ENCODE measurements around the gene KRTAP1-3. TPM values are rescaled to one million over a fixed set of nuclear protein-coding genes. Genes with fewer than 3 reads are reported as not detected.
"Not testable (repeated sequence)": the region's sequence is repeated elsewhere in the genome, so short reads cannot be mapped to it uniquely, and the experiment has no call there.

Gene KRTAP1-3
- total RNA-seq, 2 experiments from 2014 or later, result not detected

DNA sequence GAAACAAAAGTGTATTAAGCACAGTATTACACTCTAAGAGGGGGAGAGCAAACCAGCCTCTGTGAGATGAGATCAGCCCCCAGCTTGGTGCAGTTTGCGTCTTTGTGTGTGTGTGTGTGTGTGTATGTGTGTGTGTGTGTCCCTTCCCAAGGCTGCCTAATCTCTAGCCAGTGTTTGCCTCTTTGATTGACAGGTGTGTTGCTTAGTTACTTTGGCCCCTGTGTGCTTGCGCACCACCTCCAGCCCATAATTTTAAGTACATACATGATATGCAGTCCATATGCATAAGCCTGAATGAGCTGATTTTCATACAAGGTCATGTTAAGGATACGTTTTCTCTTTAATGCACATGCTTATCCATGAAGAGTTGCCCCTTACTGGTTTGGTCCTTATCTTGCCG lies 32.9 kb downstream of the KRTAP1-3 start:
- no peaks in the 10 kb centered on the region for H3K9me3 Mint-ChIP-seq (ENCODE audit: insufficient read depth)
- ATAC-seq (no peak), DNase-seq (no peak)
- no peak overlapping the region for H3K27ac Mint-ChIP-seq
- H3K4me1 Mint-ChIP-seq (ENCODE audit: low read depth), result no peaks in the 10 kb centered on the region
- peaks cover 17% of the 10 kb centered on the region for H3K27me3 Mint-ChIP-seq (ENCODE audit: low read depth)
- no peaks in the 10 kb centered on the region for H3K36me3 Mint-ChIP-seq (ENCODE audit: low read depth)
- CTCF ChIA-PET, result no interaction called here
- no peak overlapping the region for H3K4me3 Mint-ChIP-seq
- POLR2A ChIA-PET, result no interaction called here

- H3K27ac Mint-ChIP-seq; ATAC-seq; DNase-seq; H3K9me3 Mint-ChIP-seq (ENCODE audit: insufficient read depth); H3K4me3 Mint-ChIP-seq; CTCF ChIA-PET; POLR2A ChIA-PET; H3K4me1 Mint-ChIP-seq (ENCODE audit: low read depth); H3K36me3 Mint-ChIP-seq (ENCODE audit: low read depth): not testable (repeated sequence)
- H3K27me3 Mint-ChIP-seq (ENCODE audit: low read depth), result peaks cover 24% of the 10 kb centered on the region
Measured at GRCh38 chr17:40999563-40999962, 35.1 kb downstream of the KRTAP1-3 start, which contains the start of gene KRTAP3-2. KRTAP3-2 (minus strand) TSS chr17:40999906; CDS start chr17:40999853, 53 bp downstream.

GRCh38 chr17:40997361-40997760 lies 37.3 kb downstream of the KRTAP1-3 start:
- ATAC-seq, result no peak
- Mint-ChIP-seq H3K4me3 (no peak overlapping the region), H3K27me3 (ENCODE audit: low read depth) (peaks cover 39% of the 10 kb centered on the region), H3K27ac (no peak overlapping the region), H3K4me1 (ENCODE audit: low read depth) (no peaks in the 10 kb centered on the region), H3K9me3 (ENCODE audit: insufficient read depth) (no peaks in the 10 kb centered on the region), H3K36me3 (ENCODE audit: low read depth) (no peaks in the 10 kb centered on the region)
- ChIA-PET CTCF (no interaction called here), POLR2A (no interaction called here)
- no peak for DNase-seq

- ChIA-PET POLR2A (interaction anchor here (0.6 kb wide), 1 partner anchor 13 kb away, joined by 3 read pairs; no protein-coding TSS in a partner anchor), CTCF (no interaction called here)
- Mint-ChIP-seq H3K27ac (no peak overlapping the region), H3K4me3 (no peak overlapping the region), H3K36me3 (ENCODE audit: low read depth) (no peaks in the 10 kb centered on the region), H3K27me3 (ENCODE audit: low read depth) (peaks cover 42% of the 10 kb centered on the region), H3K9me3 (ENCODE audit: insufficient read depth) (no peaks in the 10 kb centered on the region), H3K4me1 (ENCODE audit: low read depth) (no peaks in the 10 kb centered on the region)
- DNase-seq (no peak), ATAC-seq (no peak)
Measured at GRCh38 chr17:40996829-40997228, 37.8 kb downstream of the KRTAP1-3 start.

DNA sequence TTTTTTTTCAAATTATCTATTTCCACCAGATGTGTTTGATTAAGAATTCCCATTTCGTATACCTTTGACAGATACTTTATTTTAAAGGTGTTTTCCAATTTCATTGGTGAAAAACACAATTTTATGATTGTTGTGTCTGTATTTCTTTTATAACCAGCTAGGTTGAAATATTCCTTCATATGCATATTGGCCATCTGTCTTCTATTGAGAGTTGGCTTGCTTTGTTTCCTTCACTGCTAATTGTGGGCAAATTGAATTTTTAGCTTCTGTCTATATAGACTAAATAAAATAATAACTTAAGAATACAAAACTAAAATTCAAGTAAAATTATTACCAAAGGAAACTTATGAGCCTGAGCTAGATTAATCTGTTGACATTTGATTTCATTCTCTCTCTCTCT lies 39.6 kb downstream of the KRTAP1-3 start:
- no peak overlapping the region for H3K27ac Mint-ChIP-seq
- H3K36me3 Mint-ChIP-seq (ENCODE audit: low read depth), result no peaks in the 10 kb centered on the region
- CTCF ChIA-PET, result no interaction called here
- POLR2A ChIA-PET, result no interaction called here
- ATAC-seq (no peak), DNase-seq (no peak)
- H3K27me3 Mint-ChIP-seq (ENCODE audit: low read depth), result peaks cover 42% of the 10 kb centered on the region
- H3K9me3 Mint-ChIP-seq (ENCODE audit: insufficient read depth), result no peaks in the 10 kb centered on the region
- H3K4me3 Mint-ChIP-seq, result no peak overlapping the region
- no peaks in the 10 kb centered on the region for H3K4me1 Mint-ChIP-seq (ENCODE audit: low read depth)

GRCh38 chr17:40993839-40994238 lies 40.8 kb downstream of the KRTAP1-3 start, which contains the start of gene KRTAP3-3:
KRTAP3-3 (minus strand) TSS chr17:40994164; CDS start chr17:40994097, 67 bp downstream.
- CTCF ChIA-PET, result no interaction called here

GRCh38 chr17:40993084-40993483 lies 41.6 kb downstream of the KRTAP1-3 start:
- DNase-seq (no peak), ATAC-seq (no peak)
- H3K4me3 Mint-ChIP-seq, result no peak overlapping the region
- ChIA-PET CTCF (no interaction called here), POLR2A (no interaction called here)
- peaks cover 43% of the 10 kb centered on the region for H3K27me3 Mint-ChIP-seq (ENCODE audit: low read depth)
- H3K27ac Mint-ChIP-seq, result no peak overlapping the region
- no peaks in the 10 kb centered on the region for H3K9me3 Mint-ChIP-seq (ENCODE audit: insufficient read depth)
- no peaks in the 10 kb centered on the region for H3K36me3 Mint-ChIP-seq (ENCODE audit: low read depth)
- no peaks in the 10 kb centered on the region for H3K4me1 Mint-ChIP-seq (ENCODE audit: low read depth)

More at GRCh38 chr17:40993839-40994238, 40.8 kb downstream of the KRTAP1-3 start, which contains the start of gene KRTAP3-3:
- POLR2A ChIA-PET, result no interaction called here
- no peaks in the 10 kb centered on the region for H3K4me1 Mint-ChIP-seq (ENCODE audit: low read depth)
- no peak for DNase-seq
- H3K9me3 Mint-ChIP-seq (ENCODE audit: insufficient read depth), result no peaks in the 10 kb centered on the region
- ATAC-seq, result no peak
- H3K27ac Mint-ChIP-seq, result no peak within 1 kb of the TSS
- no peak within 1 kb of the TSS for H3K4me3 Mint-ChIP-seq
- H3K36me3 Mint-ChIP-seq (ENCODE audit: low read depth), result no peaks in the 10 kb centered on the region
- H3K27me3 Mint-ChIP-seq (ENCODE audit: low read depth), result peaks cover 41% of the 10 kb centered on the region

DNA sequence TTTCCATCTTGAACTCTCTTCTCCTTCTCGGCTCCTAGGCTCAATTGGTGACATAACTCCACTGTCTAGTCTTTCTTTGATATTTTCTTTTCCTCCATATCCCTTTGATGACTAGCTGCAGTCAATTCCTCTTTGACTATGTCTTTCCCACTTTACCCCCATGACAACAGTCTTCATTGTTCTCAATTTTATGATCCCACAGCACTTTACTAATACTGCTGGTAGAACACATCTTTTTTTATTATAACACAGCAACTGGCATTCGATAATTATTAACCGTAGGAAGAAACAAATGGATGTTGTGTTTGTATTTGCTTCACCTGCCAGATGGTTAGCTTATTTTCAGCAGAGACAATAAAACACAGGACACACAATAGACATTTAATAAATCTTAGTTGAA lies 42.0 kb downstream of the KRTAP1-3 start:
- no peak for ATAC-seq
- H3K27me3 Mint-ChIP-seq (ENCODE audit: low read depth), result peaks cover 39% of the 10 kb centered on the region
- CTCF ChIA-PET, result no interaction called here

GRCh38 chr17:40986920-40987319 lies 47.8 kb downstream of the KRTAP1-3 start:
- no peak for DNase-seq
- no peaks in the 10 kb centered on the region for H3K4me1 Mint-ChIP-seq (ENCODE audit: low read depth)
- ChIA-PET POLR2A (no interaction called here), CTCF (interaction anchor here (0.9 kb wide), 1 partner anchor 679 kb away, joined by 3 read pairs; no protein-coding TSS in a partner anchor)
- no peaks in the 10 kb centered on the region for H3K36me3 Mint-ChIP-seq (ENCODE audit: low read depth)
- no peak overlapping the region for H3K27ac Mint-ChIP-seq
- no peaks in the 10 kb centered on the region for H3K9me3 Mint-ChIP-seq (ENCODE audit: insufficient read depth)
- peaks cover 32% of the 10 kb centered on the region for H3K27me3 Mint-ChIP-seq (ENCODE audit: low read depth)
- H3K4me3 Mint-ChIP-seq, result no peak overlapping the region
- no peak for ATAC-seq

More for the DNA sequence above, 42.0 kb downstream of the KRTAP1-3 start:
- no peak for DNase-seq
- Mint-ChIP-seq H3K36me3 (ENCODE audit: low read depth) (no peaks in the 10 kb centered on the region), H3K4me3 (no peak overlapping the region), H3K4me1 (ENCODE audit: low read depth) (no peaks in the 10 kb centered on the region), H3K9me3 (ENCODE audit: insufficient read depth) (no peaks in the 10 kb centered on the region), H3K27ac (no peak overlapping the region)
- POLR2A ChIA-PET, result no interaction called here

- Mint-ChIP-seq H3K4me1 (ENCODE audit: low read depth) (no peaks in the 10 kb centered on the region), H3K9me3 (ENCODE audit: insufficient read depth) (no peaks in the 10 kb centered on the region), H3K36me3 (ENCODE audit: low read depth) (no peaks in the 10 kb centered on the region), H3K4me3 (no peak within 1 kb of the TSS), H3K27ac (no peak within 1 kb of the TSS), H3K27me3 (ENCODE audit: low read depth) (peaks cover 26% of the 10 kb centered on the region)
- DNase-seq (no peak), ATAC-seq (no peak)
- POLR2A ChIA-PET, result no interaction called here
- CTCF ChIA-PET, result no interaction called here
Measured at GRCh38 chr17:40984226-40984625, 50.4 kb downstream of the KRTAP1-3 start, which contains the start of gene KRT40. KRT40 (minus strand) TSS chr17:40984326; CDS start chr17:40984273, 53 bp downstream.

Other genes with a start within 250 kb of the KRTAP1-3 start
- gene KRT28, start 234.9 kb downstream of the KRTAP1-3 start, total RNA-seq, result not detected
- 10 to 100 TPM; 26.9 to 28.2 TPM for gene KRT10, start 212.3 kb downstream of the KRTAP1-3 start, total RNA-seq
- not detected for gene KRT12, start 167.7 kb downstream of the KRTAP1-3 start, total RNA-seq
- not detected for gene KRT20, start 149.6 kb downstream of the KRTAP1-3 start, total RNA-seq
- not detected for gene KRT23, start 97.2 kb downstream of the KRTAP1-3 start, total RNA-seq
- not detected for gene KRT39, start 67.9 kb downstream of the KRTAP1-3 start, total RNA-seq
- gene KRT40, start 50.5 kb downstream of the KRTAP1-3 start, total RNA-seq, result not detected
- not detected for gene KRTAP3-3, start 40.7 kb downstream of the KRTAP1-3 start, total RNA-seq
- gene KRTAP3-2, start 35.0 kb downstream of the KRTAP1-3 start, total RNA-seq, result not detected
- not detected for gene KRTAP3-1, start 25.7 kb downstream of the KRTAP1-3 start, total RNA-seq
- not detected for gene KRTAP1-5, start 7.7 kb downstream of the KRTAP1-3 start, total RNA-seq
- gene KRTAP1-4, start 4.7 kb downstream of the KRTAP1-3 start, total RNA-seq, result not detected
- gene KRTAP1-1, start 6.6 kb upstream of the KRTAP1-3 start, total RNA-seq, result not detected
- not detected for gene KRTAP2-1, start 12.4 kb upstream of the KRTAP1-3 start, total RNA-seq
- not detected for gene KRTAP2-2, start 20.4 kb upstream of the KRTAP1-3 start, total RNA-seq
- gene KRTAP2-3, start 25.2 kb upstream of the KRTAP1-3 start, total RNA-seq, result not detected
- gene KRTAP2-4, start 31.0 kb upstream of the KRTAP1-3 start, total RNA-seq, result not detected
- not detected for gene KRTAP4-7, start 49.3 kb upstream of the KRTAP1-3 start, total RNA-seq
- not detected for gene KRTAP4-8, start 63.3 kb upstream of the KRTAP1-3 start, total RNA-seq
- not detected for gene KRTAP4-16, start 67.3 kb upstream of the KRTAP1-3 start, total RNA-seq
- gene KRTAP4-9, start 70.5 kb upstream of the KRTAP1-3 start, total RNA-seq, result not detected
- gene KRTAP4-11, start 83.5 kb upstream of the KRTAP1-3 start, total RNA-seq, result not detected
- gene KRTAP4-12, start 89.3 kb upstream of the KRTAP1-3 start, total RNA-seq, result not detected
- not detected for gene KRTAP4-6, start 105.7 kb upstream of the KRTAP1-3 start, total RNA-seq
- not detected for gene KRTAP4-5, start 115.0 kb upstream of the KRTAP1-3 start, total RNA-seq
- gene KRTAP4-4, start 125.9 kb upstream of the KRTAP1-3 start, total RNA-seq, result not detected
- gene KRTAP4-3, start 133.3 kb upstream of the KRTAP1-3 start, total RNA-seq, result not detected
- gene KRTAP4-2, start 143.3 kb upstream of the KRTAP1-3 start, total RNA-seq, result not detected
- not detected for gene KRTAP4-1, start 150.0 kb upstream of the KRTAP1-3 start, total RNA-seq
- gene KRTAP9-1, start 155.0 kb upstream of the KRTAP1-3 start, total RNA-seq, result not detected
- not detected for gene KRTAP9-2, start 191.8 kb upstream of the KRTAP1-3 start, total RNA-seq
- not detected for gene KRTAP9-3, start 197.6 kb upstream of the KRTAP1-3 start, total RNA-seq
- not detected for gene KRTAP9-8, start 203.1 kb upstream of the KRTAP1-3 start, total RNA-seq
- gene KRTAP9-4, start 214.8 kb upstream of the KRTAP1-3 start, total RNA-seq, result not detected
- gene KRTAP9-9, start 220.5 kb upstream of the KRTAP1-3 start, total RNA-seq, result not detected
- not detected for gene KRTAP9-6, start 230.5 kb upstream of the KRTAP1-3 start, total RNA-seq
- gene KRTAP9-7, start 240.8 kb upstream of the KRTAP1-3 start, total RNA-seq, result not detected

All from activated CD8-positive, alpha-beta T cell treated with anti-CD3 and anti-CD28 coated beads, Interleukin-2, amount 10 ng/mL, durations not matched to agents 7 days and 5 days (primary cell).